NOMO-1 treated with dmso at 0.1 percent for 144 hours (cell line): Measurements from ENCODE around the gene PDHX.
"Not testable (repeated sequence)": the region's sequence is repeated elsewhere in the genome, so short reads cannot be mapped to it uniquely, and the experiment has no call there.

ENCODE experiments used
- DNase-seq: peaks from one replicate; lab custom pipeline; 2025; ENCODE audit not compliant: unreplicated experiment; lab: John Stamatoyannopoulos, UW

Gene PDHX

DNA sequence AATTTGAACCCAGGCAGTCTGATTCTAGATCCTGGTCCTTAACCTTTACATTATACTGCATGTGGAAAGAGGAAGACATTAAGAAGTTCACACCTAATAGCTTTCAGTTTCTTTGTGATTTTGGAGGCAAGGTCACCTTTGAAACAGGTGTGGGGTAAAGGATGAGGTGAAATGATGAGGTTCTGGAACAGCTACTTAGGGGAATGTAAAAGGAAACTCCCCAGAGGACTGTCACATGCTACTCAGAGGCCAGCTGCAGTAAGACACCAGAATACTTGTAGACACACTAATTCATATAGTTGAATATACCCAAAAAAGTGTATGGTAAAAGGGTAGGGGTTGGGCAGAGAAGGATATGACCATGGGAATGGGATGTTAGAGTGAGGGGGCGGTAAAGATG lies 5.6 kb upstream of the PDHX start:
- no peak for DNase-seq

DNA sequence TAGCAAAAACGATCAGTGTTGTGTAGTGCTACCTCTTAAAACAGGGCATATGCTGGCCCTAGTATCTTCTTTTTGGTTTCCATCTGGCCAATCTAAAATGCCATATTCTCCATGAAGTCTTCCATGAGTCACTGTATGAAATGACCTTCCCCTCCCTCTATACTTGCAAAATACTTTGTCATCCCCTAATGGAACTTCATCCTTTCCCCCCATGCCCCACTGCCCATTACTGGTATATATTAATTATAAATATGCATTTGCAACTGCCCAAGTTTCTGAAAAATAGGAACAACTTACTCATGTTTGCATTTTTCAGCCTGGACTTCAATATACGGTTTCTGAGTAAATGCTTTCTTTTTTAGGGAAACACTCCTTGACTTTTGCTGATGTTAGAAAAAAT lies 4.7 kb upstream of the PDHX start:
- DNase-seq: no peak

DNA sequence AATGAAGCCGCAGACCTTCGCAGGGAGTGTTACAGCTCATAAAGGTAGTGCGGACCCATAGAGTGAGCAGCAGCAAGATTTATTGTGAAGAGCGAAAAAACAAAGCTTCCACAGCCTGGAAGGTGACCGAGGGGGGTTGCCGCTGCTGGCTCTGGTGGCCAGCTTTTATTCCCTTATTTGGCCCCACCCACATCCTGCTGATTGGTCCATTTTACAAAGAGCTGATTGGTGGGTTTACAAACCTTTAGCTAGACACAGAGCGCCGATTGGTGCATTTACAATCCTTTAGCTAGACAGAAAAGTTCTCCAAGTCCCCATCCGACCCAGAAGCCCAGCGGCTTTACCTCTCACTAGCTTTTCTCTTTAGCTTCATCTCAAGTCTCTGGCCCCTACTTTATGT lies 2.9 kb upstream of the PDHX start:
- DNase-seq: not testable (repeated sequence)

DNA sequence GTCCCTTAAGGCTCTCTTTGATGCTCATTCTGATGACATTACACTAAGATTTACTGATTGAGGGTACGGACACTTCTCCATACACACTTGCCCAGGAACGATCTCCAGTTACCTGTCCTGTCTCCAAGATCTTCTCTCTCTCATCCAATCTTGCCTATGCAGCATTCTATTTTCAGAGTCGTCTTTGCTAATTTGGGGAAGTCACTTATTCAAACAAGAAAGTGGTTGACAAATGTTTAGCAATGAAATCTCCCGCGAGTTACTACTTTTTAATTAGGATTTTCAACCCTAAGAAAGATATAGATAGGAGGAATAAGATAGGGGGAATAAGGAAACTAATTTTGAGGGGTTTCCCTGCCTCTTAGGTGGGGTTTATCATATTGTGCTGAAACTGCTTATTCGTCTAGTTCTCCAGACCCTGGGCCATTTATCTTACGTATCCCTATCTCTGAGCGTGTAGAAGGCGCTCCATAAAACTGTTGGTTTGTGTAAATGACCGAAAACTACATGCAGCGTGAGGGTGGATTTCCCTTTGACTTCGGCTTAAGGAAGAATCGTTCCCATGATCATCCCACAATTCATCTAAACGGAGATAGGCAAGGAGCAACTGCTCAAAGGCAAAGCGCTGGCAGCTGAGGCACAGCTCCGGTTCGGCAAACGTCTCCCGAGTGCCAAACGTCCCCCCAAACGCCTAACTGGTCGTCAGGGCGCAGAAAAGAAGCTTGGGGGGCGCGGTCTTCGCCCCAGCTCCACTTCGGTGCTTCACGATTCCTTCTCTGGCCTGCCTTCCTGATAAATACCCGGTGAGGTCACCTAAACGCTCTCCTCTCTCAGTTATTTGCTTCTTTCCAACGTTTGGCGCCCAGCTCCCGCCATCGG lies 1.0 kb upstream of the PDHX start:
- peak; percentile 40 for DNase-seq

DNA sequence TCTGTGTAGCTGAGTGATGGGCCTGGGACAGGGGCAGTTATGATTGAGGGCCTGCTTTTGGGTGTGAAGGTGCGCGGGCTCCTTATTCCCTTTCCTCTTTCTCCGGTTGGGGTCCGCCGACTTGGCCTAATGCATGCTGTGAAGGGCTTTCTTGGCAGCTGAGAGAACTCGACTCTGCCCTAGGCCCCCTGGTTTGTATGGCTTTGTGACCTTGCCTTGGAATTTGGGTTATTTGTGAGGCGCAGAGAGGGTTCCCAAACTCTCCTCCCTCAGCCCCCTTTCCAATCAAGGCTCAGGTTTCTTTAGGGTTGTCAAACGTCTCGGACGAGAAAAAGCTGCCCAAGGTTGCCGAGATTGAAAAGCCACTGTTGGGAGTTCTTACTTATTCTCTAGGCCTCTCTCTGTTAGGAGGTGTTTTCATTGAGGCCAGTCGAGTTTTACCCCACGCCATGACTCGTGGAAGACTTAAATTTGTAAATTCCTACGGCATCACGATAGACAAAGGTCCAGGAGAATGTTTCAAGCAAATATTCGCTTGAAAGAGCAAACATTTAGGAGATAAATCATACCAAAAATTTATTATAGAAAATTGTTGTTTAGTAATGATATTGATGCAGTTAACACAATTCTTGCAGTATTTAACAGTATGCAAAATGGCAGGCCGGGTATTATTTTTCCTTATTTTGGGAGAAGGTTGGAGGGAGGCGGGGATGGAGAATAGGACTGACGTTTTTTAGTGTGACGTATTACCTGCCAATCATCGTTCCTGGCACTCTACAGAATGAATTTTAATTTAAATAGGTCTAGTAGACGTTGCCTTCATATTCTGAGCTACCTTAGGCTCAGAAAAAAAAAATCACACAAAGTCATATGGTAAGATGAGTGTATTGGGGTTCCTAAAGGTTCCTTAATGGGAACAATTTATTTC lies 689 bp downstream of the PDHX start:
- DNase-seq: no peak

DNA sequence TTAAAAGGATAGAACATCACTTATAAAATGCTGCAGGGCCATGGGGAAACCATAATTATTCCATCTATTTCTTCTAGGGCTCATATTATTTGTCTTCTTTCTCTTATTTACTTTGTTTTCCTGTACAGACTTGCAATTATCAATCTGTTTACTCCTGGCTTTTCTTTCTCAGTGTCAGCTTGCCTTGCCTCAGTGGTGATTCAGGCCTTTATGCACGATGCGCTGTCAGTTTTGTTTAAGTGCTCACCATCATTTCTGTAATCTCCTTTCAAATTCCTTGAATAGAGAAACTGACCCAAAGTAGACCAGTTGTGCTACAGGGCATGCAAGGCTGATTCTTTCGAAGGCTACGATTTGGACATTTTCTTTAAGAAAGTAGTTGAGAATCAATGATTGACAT lies 4.7 kb downstream of the PDHX start:
- DNase-seq: no peak

DNA sequence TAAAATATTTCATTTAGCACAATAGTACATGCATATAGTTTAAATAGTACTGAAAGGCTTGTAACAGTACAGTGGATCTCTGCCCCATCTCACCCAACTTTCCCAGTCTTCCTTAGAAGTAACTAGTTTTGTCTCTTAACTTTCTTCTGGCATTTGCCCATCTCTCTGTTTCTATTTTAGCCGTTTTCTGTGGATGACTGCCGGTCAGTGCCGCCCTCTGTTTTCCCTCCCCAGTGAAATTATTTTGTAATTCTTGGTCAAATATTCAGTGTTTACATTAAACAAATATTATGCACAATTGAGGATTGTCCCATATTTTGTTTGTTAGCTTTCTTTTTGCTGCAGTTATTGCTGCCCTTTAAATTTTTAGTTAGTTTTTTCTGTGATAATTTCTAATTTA lies 8.3 kb downstream of the PDHX start:
- DNase-seq: no peak

DNA sequence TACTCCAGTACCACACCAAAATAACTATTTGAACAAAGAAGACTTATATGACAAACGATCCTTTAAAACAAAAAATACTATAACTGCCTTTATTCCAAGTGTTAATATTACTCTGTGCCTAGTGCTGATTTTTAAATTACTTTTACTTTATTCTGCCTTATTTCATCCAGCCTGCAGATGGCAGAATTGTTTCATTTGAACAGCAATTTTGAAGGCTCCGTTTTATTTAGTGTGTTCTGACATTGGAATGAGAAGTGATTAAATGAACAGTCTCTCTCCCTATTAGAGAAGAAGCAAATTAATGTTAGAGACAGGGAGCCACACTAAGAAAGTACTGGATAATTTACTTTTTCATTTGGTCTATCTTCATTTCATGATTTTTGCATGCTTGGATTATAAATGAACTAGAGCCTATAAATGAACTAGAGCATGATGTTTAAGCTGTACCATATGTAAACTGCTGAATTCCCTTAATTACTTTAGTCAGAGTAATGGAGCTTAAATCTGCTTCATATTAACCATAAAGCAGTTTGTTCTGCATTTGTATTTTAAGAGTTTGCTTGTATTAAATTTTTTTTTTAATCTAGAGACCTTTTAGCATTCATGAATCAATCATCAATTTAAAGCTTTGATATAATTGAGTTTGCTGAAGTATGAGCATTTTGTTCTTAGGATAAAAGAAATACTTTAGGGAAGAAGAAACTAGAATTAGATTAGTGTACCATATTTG lies 9.8 kb downstream of the PDHX start:
- DNase-seq: peak; percentile 28

DNA sequence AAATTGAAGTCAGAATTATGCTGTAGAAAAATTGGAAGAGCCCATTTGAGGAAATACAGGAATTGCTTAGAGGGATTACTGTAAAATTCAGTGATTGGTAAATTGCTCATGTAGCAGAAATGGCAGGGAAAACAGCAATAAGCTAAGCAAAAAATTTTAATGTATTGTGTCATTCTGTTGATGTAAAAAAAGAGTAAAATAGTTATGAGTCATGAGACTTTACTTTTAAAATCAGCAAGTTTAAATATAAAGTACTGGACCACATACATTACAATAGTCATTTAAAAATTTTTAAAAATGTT lies 10.4 kb downstream of the PDHX start:
- DNase-seq: no peak

DNA sequence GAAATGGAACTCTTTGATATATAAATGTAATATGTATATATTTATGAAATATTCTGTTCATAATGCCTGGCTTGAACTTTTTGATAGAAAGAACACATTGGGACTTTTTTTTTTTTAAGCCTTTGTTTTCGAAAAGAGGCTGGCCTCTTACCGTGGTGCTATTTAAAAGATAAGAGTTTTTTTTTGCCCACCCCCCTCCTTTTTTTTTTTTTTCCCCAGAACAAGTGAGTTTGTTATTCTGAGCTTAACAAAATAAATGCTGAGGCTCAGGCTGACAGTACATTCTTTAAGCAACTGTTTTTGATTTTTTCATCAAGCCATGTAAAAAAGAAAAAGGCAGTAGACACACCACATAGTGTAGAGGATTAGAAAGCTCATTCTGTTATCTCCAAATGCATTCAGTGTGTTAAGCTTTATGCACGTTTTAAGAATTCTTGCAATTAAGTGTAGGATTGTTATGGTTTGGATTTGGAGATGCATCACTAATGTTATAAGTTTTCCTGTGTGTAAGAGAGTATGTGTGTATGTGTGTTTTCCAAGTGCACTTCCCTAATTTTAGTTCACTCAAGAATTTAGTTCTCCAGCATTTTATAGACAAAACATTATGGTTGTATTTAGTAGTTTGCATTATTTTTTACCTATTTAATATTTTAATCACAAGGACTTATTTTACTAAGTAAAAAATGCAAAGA lies 12.0 kb downstream of the PDHX start:
- DNase-seq: no peak

DNA sequence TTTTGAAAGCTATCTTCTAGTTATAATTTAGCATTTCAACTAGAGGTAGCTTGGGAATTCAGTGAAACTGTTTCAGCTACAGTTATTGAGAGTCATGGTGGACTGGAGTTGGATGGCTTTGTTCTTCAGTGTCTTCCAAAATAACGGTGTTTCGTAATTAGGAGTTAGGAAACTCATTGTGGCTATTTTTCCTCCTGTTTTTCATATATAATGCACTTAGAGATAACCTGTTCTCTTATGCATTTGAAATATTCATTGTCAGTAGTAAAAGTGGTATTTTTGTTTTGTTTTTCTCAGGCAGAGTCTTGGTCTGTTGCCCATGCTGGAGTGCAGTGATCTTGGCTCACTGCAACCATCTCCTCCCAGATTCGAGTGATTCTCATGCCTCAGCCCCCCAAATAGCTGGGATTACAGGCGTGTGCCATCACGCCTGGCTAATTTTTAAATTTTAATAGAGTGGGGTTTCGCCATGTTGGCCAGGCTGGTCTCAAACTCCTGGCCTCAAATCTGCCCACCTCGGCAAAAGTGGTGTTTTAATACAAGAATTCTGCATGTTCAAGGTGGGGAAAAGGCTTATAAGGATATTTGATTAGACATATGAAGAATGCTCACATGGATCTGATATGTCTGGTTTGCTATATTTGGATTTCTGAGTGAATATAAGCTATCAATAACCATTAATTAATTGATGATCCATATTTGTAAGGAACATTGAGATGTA lies 12.7 kb downstream of the PDHX start:
- DNase-seq: no peak

DNA sequence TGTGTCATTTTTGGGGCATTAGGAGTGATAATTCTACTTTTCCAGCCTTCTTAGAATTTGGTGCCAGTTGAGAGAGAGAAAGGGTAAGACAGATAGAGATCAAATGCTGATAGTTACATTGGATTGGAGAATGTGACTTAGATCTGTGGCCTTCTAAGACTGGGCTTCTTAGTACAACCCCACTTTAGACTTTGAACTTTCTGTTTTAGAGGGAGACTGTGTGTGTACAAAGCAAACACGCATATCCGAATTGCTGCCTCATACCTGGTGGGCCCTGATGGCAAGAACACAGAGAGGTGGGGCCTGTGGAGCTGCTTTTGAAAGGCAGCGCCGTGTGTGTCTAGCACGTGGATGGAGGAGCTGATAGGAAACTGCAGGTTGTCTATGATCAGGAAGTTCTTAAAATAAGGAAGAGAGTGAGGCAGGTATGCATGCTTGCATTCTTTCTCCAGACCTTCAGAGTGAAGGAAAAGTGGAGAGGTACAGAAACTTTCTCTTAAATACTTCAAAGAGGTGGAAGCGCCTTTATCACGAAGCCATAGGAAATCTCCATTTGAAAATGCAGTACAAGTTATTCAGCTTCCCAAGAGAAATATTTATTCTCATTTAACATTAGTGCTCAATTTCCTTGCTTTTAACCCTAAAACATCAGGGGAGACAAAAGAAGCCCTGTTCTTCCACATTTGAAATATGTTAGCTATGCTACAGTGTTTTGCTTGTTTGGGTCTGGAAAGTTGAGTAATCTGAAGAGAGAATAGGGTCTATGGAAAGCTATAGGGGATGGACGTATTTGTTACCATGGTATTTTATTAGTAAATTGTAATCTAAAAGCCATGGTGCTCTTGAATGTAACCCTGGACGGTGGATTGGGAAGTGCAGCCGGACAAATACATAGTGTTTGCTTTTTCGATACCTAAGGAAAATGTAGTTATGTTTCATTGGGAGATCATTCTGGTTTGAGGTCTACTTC lies 13.7 kb downstream of the PDHX start:
- DNase-seq: no peak

DNA sequence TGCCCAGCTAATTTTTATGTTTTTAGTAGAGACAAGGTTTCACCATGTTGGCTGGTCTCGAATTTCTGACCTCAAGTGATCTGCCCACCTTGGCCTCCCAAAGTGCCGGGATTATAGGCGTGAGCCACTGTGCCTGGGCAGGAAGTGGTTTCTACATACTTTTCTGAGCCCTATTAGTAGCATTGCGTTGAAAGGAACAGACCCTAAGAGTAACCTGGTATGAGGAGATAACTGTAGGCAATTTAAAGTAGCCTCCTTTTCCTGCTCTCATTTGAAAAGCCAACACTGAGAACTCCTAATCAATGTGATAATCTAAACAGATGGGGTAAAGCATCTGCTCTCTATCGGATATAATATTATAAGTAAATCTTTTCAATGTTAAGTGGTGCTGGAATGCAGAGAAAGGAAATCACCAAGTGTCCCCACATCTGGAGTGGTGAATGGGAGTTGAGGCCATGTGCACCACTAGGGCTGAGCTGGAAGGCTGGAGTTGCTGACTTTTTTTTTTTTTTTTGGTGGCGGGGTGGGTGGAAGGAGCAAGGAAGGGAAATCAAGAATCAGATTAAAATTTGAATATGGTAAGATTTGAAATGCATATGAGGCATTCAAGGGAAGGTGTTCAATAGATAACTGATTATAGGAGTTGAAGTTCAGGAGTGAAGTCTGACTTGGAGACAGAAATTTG lies 20.7 kb downstream of the PDHX start:
- DNase-seq: no peak

DNA sequence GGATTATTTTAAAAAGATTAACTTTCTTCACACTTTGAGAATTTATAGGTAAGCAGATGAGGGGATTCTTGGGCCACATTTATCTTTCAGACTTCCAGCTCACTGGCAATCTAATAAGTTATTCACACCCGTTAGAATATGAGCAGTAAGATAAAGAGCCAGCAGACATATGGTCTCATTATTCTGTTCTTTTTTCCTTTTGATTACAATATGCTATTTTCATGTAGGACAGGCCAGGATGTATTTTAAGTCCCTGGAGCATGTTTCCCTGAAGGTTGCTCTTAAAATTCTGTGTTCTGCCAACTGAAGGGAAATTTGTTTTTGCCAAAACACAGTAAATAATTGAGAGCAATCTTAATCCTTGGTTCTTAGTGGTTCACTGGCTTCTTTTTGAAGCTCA lies 22.2 kb downstream of the PDHX start:
- DNase-seq: no peak

DNA sequence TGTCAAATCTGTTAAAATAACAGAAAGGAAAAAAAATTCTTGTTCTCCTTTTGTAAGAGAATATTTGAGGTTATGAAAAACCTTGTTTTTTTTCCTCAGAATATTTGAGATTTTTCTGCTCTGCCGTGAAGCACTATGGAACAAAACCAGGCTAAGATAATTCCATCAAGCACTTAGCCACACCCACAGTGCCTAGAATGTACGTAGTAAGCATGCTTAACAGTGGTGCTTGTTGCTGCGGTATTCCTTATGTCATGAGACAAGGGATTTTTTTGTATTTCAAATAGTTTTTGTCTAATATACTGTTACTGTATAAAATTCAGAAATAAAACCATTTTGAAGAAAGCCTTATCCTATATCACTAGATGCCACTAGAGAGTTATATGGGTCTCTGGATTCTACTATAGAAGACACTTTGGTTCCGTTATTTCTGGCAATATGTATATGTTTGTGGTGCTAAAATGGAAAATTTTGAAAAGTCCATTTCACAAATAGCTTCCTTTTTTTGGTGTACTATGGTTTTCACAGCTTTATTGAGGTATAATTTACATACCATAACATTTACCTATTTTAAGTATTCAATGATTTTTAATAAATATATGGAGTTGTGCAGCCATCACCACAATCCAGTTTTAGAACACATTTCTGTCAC lies 23.7 kb downstream of the PDHX start:
- no peak for DNase-seq

DNA sequence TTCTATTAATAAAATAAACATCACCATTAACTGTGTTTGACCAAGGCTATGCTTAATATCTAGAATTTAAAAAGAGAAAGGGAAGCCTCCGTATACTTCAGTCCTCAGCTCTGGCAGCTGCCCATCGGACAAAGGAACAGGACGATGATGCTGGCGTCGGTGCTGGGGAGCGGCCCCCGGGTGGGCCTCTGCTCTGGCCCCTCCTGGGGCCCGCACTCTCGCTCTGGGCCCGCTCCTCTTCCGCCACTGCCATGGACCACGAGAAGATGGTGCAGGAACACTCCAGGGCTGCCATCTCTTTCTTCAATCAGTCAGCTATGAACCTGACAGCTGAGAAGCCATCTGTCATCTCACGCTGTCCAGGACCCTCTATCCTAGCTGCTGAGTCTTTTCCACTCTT lies 25.3 kb downstream of the PDHX start:
- DNase-seq: no peak

DNA sequence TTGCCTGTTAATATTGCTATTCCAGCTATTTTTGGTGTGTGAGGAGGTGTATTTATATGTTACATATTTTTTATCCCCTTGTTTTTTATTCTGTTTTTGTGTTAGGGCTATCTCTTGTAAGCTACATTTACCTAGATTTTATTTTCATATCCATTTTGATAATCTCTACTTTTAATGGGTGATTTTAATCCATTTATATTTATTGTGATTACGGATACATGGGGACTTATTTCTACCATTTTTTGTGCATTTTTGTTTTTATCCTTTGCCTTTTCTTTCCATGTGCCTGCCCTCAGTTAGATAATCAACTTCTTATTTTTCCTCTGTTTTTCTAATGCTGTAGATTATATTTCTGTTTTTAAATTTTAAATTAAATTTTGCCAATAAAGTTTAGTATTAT lies 28.3 kb downstream of the PDHX start:
- DNase-seq: no peak

DNA sequence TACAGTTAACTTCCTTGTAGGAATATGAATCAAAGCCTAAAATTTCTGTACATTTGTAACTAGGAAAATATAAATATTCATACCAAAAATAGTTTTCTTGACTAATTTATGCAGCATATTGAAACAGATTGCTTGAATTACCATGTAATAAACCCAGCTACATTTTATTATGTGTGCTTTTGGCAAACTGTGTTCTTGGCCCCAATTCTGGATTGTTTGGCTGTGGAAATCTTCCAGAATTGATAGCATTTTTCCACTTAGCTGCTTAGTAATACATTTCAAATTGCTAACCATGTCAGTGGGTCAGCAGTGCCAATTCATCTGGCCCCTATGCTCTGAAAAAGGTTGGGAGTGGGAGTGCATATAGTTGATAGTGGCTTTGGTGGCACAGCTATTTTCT lies 32.3 kb downstream of the PDHX start:
- DNase-seq: no peak
